Measurements from ENCODE around the gene ATP6V0A4. TPM values are rescaled to one million over a fixed set of nuclear protein-coding genes. Genes with fewer than 3 reads are reported as not detected.
A peak's percentile ranks its signal among the peaks of the same experiment; 100 is the strongest.

The ATP6V0A4 gene
- total and polyA plus RNA-seq, 4 experiments from 2014 or later, result not detected

- CTCF ChIA-PET (ENCODE audit: partially characterized antibody), result interaction anchor here (1.1 kb wide), 1 partner anchor 11 kb away, joined by 5 read pairs; no protein-coding TSS in a partner anchor
- peaks cover 0 to 5% of the 10 kb centered on the region in 2 donors for H3K27me3 Mint-ChIP-seq
- Histone ChIP-seq H3K36me3 (ENCODE audit: insufficient read depth, low read length) (no peaks in the 10 kb centered on the region), H3K4me1 (ENCODE audit: insufficient read depth, low read length) (no peaks in the 10 kb centered on the region), H3K27me3 (ENCODE audit: insufficient read depth, low read length) (no peaks in the 10 kb centered on the region), H3K4me3 (ENCODE audit: low read length in 2 of 2) (no peak overlapping the region), H3K27ac (ENCODE audit: low read depth, low read length) (no peak overlapping the region), H3K9me3 (ENCODE audit: control insufficient read depth in 1 of 2, low read length in 2 of 2) (no peaks in the 10 kb centered on the region)
- intact Hi-C loops (cut with micrococcal nuclease), result no loop called here
- H3K27ac Mint-ChIP-seq, result no peak overlapping the region
- no peaks in the 10 kb centered on the region for H3K36me3 Mint-ChIP-seq
- POLR2A ChIA-PET (ENCODE audit: partially characterized antibody), result no interaction called here
- no peaks in the 10 kb centered on the region for H3K9me3 Mint-ChIP-seq
- no peak overlapping the region for H3K4me3 Mint-ChIP-seq
- no peaks in the 10 kb centered on the region for H3K4me1 Mint-ChIP-seq
- DNase-seq, result no peak
Measured at GRCh38 chr7:138727336-138728099, 70.5 kb downstream of the ATP6V0A4 start.

GRCh38 chr7:138726288-138726687, 71.7 kb downstream of the ATP6V0A4 start:
- H3K9me3 Mint-ChIP-seq, result no peaks in the 10 kb centered on the region
- Histone ChIP-seq H3K27me3 (ENCODE audit: insufficient read depth, low read length) (no peaks in the 10 kb centered on the region), H3K9me3 (ENCODE audit: control insufficient read depth in 1 of 2, low read length in 2 of 2) (no peaks in the 10 kb centered on the region), H3K4me1 (ENCODE audit: insufficient read depth, low read length) (no peaks in the 10 kb centered on the region), H3K36me3 (ENCODE audit: insufficient read depth, low read length) (no peaks in the 10 kb centered on the region), H3K4me3 (ENCODE audit: low read length in 2 of 2) (no peak overlapping the region), H3K27ac (ENCODE audit: low read depth, low read length) (no peak overlapping the region)
- no peak overlapping the region for H3K27ac Mint-ChIP-seq
- intact Hi-C loops (cut with micrococcal nuclease), result no loop called here
- ChIA-PET CTCF (ENCODE audit: partially characterized antibody) (interaction anchor here (1.1 kb wide), 1 partner anchor 13 kb away, joined by 5 read pairs; no protein-coding TSS in a partner anchor), POLR2A (ENCODE audit: partially characterized antibody) (no interaction called here)
- DNase-seq, result no peak
- peaks cover 0 to 5% of the 10 kb centered on the region in 2 donors for H3K27me3 Mint-ChIP-seq
- no peak overlapping the region for H3K4me3 Mint-ChIP-seq
- H3K36me3 Mint-ChIP-seq, result no peaks in the 10 kb centered on the region
- no peaks in the 10 kb centered on the region for H3K4me1 Mint-ChIP-seq

- ChIA-PET CTCF (ENCODE audit: partially characterized antibody) (no interaction called here), POLR2A (ENCODE audit: partially characterized antibody) (no interaction called here)
- H3K4me1 ChIP-seq (ENCODE audit: insufficient read depth, low read length), result no peaks in the 10 kb centered on the region
- no peak overlapping the region for H3K4me3 ChIP-seq (ENCODE audit: low read length in 2 of 2)
- H3K36me3 Mint-ChIP-seq, result no peaks in the 10 kb centered on the region
- H3K27ac Mint-ChIP-seq, result no peak overlapping the region
- H3K4me1 Mint-ChIP-seq, result peaks cover 13 to 20% (median 16%) of the 10 kb centered on the region in 4 donors
- H3K9me3 ChIP-seq (ENCODE audit: control insufficient read depth in 1 of 2, low read length in 2 of 2), result no peaks in the 10 kb centered on the region
- peaks cover 3 to 4% of the 10 kb centered on the region in 2 donors for H3K27me3 Mint-ChIP-seq
- no peaks in the 10 kb centered on the region for H3K9me3 Mint-ChIP-seq
- no peak for DNase-seq
- H3K27ac ChIP-seq (ENCODE audit: low read depth, low read length), result no peak overlapping the region
- no peaks in the 10 kb centered on the region for H3K27me3 ChIP-seq (ENCODE audit: insufficient read depth, low read length)
- intact Hi-C loops (cut with micrococcal nuclease), result no loop called here
- H3K36me3 ChIP-seq (ENCODE audit: insufficient read depth, low read length), result no peaks in the 10 kb centered on the region
- H3K4me3 Mint-ChIP-seq, result no peak overlapping the region
Measured at GRCh38 chr7:138720286-138720685, 77.7 kb downstream of the ATP6V0A4 start.

GRCh38 chr7:138716889-138717288, 81.1 kb downstream of the ATP6V0A4 start:
- Mint-ChIP-seq H3K27ac (peak overlapping the region in 5 of 7 donors; percentile 31 to 83 (median 70)), H3K36me3 (no peaks in the 10 kb centered on the region), H3K27me3 (peaks cover 3 to 8% of the 10 kb centered on the region in 2 donors), H3K4me3 (peak overlapping the region in 6 of 8 donors; percentile 54 to 85 (median 74)), H3K4me1 (peaks cover 17 to 20% (median 18%) of the 10 kb centered on the region in 4 donors), H3K9me3 (no peaks in the 10 kb centered on the region)
- DNase-seq, result no peak
- Histone ChIP-seq H3K27ac (ENCODE audit: low read depth, low read length) (no peak overlapping the region), H3K4me1 (ENCODE audit: insufficient read depth, low read length) (no peaks in the 10 kb centered on the region), H3K36me3 (ENCODE audit: insufficient read depth, low read length) (no peaks in the 10 kb centered on the region), H3K9me3 (ENCODE audit: control insufficient read depth in 1 of 2, low read length in 2 of 2) (no peaks in the 10 kb centered on the region), H3K27me3 (ENCODE audit: insufficient read depth, low read length) (no peaks in the 10 kb centered on the region), H3K4me3 (ENCODE audit: low read length in 2 of 2) (no peak overlapping the region)
- CTCF ChIA-PET (ENCODE audit: partially characterized antibody), result interaction anchor here (1.2 to 1.8 kb wide), 2 partner anchors 8 to 22 kb away, joined by 3 to 5 read pairs; no protein-coding TSS in a partner anchor
- POLR2A ChIA-PET (ENCODE audit: partially characterized antibody), result interaction anchor here (0.6 kb wide), 1 partner anchor 77 kb away, joined by 3 read pairs; no protein-coding TSS in a partner anchor
- intact Hi-C loops (cut with micrococcal nuclease), result no loop called here

- Mint-ChIP-seq H3K27me3 (peaks cover 1 to 10% of the 10 kb centered on the region in 2 donors), H3K4me1 (peaks cover 11 to 15% (median 15%) of the 10 kb centered on the region in 4 donors), H3K27ac (no peak overlapping the region), H3K9me3 (no peaks in the 10 kb centered on the region), H3K4me3 (no peak overlapping the region), H3K36me3 (no peaks in the 10 kb centered on the region)
- Histone ChIP-seq H3K4me3 (ENCODE audit: low read length in 2 of 2) (no peak overlapping the region), H3K4me1 (ENCODE audit: insufficient read depth, low read length) (no peaks in the 10 kb centered on the region), H3K27ac (ENCODE audit: low read depth, low read length) (no peak overlapping the region), H3K9me3 (ENCODE audit: control insufficient read depth in 1 of 2, low read length in 2 of 2) (no peaks in the 10 kb centered on the region), H3K36me3 (ENCODE audit: insufficient read depth, low read length) (no peaks in the 10 kb centered on the region), H3K27me3 (ENCODE audit: insufficient read depth, low read length) (no peaks in the 10 kb centered on the region)
- ChIA-PET POLR2A (ENCODE audit: partially characterized antibody) (interaction anchor here (0.7 kb wide), 1 partner anchor 44 kb away, joined by 3 read pairs; no protein-coding TSS in a partner anchor), CTCF (ENCODE audit: partially characterized antibody) (interaction anchor here (2.1 kb wide), 1 partner anchor 26 kb away, joined by 6 read pairs; no protein-coding TSS in a partner anchor)
- DNase-seq, result no peak
- intact Hi-C loops (cut with micrococcal nuclease), result no loop called here
Measured at GRCh38 chr7:138713191-138713590, 84.8 kb downstream of the ATP6V0A4 start.

GRCh38 chr7:138712652-138713051, 85.3 kb downstream of the ATP6V0A4 start:
- H3K27ac Mint-ChIP-seq, result no peak overlapping the region
- Histone ChIP-seq H3K27ac (ENCODE audit: low read depth, low read length) (no peak overlapping the region), H3K4me1 (ENCODE audit: insufficient read depth, low read length) (no peaks in the 10 kb centered on the region), H3K36me3 (ENCODE audit: insufficient read depth, low read length) (no peaks in the 10 kb centered on the region), H3K4me3 (ENCODE audit: low read length in 2 of 2) (no peak overlapping the region), H3K9me3 (ENCODE audit: control insufficient read depth in 1 of 2, low read length in 2 of 2) (no peaks in the 10 kb centered on the region), H3K27me3 (ENCODE audit: insufficient read depth, low read length) (no peaks in the 10 kb centered on the region)
- intact Hi-C loops (cut with micrococcal nuclease), result no loop called here
- peaks cover 6 to 10% (median 10%) of the 10 kb centered on the region in 4 donors for H3K4me1 Mint-ChIP-seq
- H3K4me3 Mint-ChIP-seq, result no peak overlapping the region
- POLR2A ChIA-PET (ENCODE audit: partially characterized antibody), result interaction anchor here (0.7 kb wide), 1 partner anchor 44 kb away, joined by 3 read pairs; no protein-coding TSS in a partner anchor
- CTCF ChIA-PET (ENCODE audit: partially characterized antibody), result interaction anchor here (2.1 kb wide), 1 partner anchor 26 kb away, joined by 6 read pairs; no protein-coding TSS in a partner anchor
- no peaks in the 10 kb centered on the region for H3K9me3 Mint-ChIP-seq
- H3K27me3 Mint-ChIP-seq, result peaks cover 3 to 10% of the 10 kb centered on the region in 2 donors
- H3K36me3 Mint-ChIP-seq, result no peaks in the 10 kb centered on the region
- DNase-seq, result no peak

GRCh38 chr7:138710536-138711385, 87.2 kb downstream of the ATP6V0A4 start:
- no peaks in the 10 kb centered on the region for H3K9me3 ChIP-seq (ENCODE audit: control insufficient read depth in 1 of 2, low read length in 2 of 2)
- no peaks in the 10 kb centered on the region for H3K27me3 ChIP-seq (ENCODE audit: insufficient read depth, low read length)
- H3K36me3 ChIP-seq (ENCODE audit: insufficient read depth, low read length), result no peaks in the 10 kb centered on the region
- H3K4me3 ChIP-seq (ENCODE audit: low read length in 2 of 2), result no peak overlapping the region
- Mint-ChIP-seq H3K27me3 (peaks cover 4 to 6% of the 10 kb centered on the region in 2 donors), H3K36me3 (no peaks in the 10 kb centered on the region), H3K4me3 (no peak overlapping the region), H3K9me3 (no peaks in the 10 kb centered on the region), H3K4me1 (peaks cover 0 to 4% (median 2%) of the 10 kb centered on the region in 4 donors), H3K27ac (no peak overlapping the region)
- ChIA-PET POLR2A (ENCODE audit: partially characterized antibody) (no interaction called here), CTCF (ENCODE audit: partially characterized antibody) (no interaction called here)
- intact Hi-C loops (cut with micrococcal nuclease), result no loop called here
- H3K27ac ChIP-seq (ENCODE audit: low read depth, low read length), result no peak overlapping the region
- no peak for DNase-seq
- H3K4me1 ChIP-seq (ENCODE audit: insufficient read depth, low read length), result no peaks in the 10 kb centered on the region
